ENCODE data around the gene SUN1.

- TF ChIP-seq CTCF (IDR thresholded peaks at IDR 0.05), result no peak
- no peak for TF ChIP-seq ZFX (IDR thresholded peaks at IDR 0.05; ENCODE audit: borderline replicate concordance)
These were observed 10.3 kb downstream of the SUN1 start for GRCh38 chr7:842431-843031.
